Vagina (tissue), 2 donors: ENCODE measurements around the gene CTBS.

Experiments
- POLR2A ChIP-seq, 2 donors: fragments of 450-650 bp; IDR thresholded peaks; one replicate each; pipeline ENCODE4 v1.6.1; 2017; ENCODE audit warnings: antibody characterized with exemption in 2 of 2, mild to moderate bottlenecking in 2 of 2, moderate library complexity in 2 of 2
- POLR2AphosphoS5 ChIP-seq, 2 donors: sonication (generic); formaldehyde crosslinking; IDR thresholded peaks; one replicate each; pipeline ENCODE4 v1.9.0; 2017; ENCODE audit warnings: antibody characterized with exemption in 2 of 2, mild to moderate bottlenecking in 2 of 2, low read depth in 1 of 2; ENCODE audit not compliant: insufficient read depth in 1 of 2
- TF ChIP-seq, protein P1 (sequence below), 3 experiments: fragments of 450-650 bp in 2 of 3; fragments of 200-600 bp in 1 of 3; sonication (generic) in 1 of 3; IDR thresholded peaks; one replicate each; pipeline ENCODE4 v1.5.1; 2017 to 2019; ENCODE audit warnings: antibody characterized with exemption in 3 of 3, mild to moderate bottlenecking in 2 of 3, moderate library complexity in 2 of 3

DNA sequence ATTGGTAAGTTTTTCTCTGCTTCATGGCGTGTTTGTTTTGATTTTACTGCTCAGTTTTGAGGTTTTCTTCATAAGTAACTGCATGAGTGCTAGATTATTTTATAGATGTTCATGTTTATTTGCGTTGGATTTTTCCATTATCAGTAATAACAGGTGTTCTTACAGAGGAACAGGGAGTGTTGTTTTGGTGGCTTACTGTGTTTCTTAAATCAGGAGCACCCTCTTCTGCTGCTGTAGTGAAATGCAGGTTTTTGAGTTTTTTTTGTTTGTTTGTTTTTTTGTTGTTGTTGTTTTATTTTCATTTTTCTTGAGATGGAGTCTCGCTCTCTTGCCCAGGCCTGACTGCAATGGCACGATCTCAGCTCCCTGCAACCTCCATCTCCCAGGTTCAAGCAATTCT, 32.6 kb downstream of the CTBS start:
- TF ChIP-seq, protein P1, sequence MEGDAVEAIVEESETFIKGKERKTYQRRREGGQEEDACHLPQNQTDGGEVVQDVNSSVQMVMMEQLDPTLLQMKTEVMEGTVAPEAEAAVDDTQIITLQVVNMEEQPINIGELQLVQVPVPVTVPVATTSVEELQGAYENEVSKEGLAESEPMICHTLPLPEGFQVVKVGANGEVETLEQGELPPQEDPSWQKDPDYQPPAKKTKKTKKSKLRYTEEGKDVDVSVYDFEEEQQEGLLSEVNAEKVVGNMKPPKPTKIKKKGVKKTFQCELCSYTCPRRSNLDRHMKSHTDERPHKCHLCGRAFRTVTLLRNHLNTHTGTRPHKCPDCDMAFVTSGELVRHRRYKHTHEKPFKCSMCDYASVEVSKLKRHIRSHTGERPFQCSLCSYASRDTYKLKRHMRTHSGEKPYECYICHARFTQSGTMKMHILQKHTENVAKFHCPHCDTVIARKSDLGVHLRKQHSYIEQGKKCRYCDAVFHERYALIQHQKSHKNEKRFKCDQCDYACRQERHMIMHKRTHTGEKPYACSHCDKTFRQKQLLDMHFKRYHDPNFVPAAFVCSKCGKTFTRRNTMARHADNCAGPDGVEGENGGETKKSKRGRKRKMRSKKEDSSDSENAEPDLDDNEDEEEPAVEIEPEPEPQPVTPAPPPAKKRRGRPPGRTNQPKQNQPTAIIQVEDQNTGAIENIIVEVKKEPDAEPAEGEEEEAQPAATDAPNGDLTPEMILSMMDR (IDR thresholded peaks at IDR 0.05) = no peak
- TF ChIP-seq POLR2A (IDR thresholded peaks at IDR 0.05) (no peak), POLR2AphosphoS5 (IDR thresholded peaks at IDR 0.05; ENCODE audit: insufficient read depth in 1 of 2, low read depth in 1 of 2) (no peak)
